NCI-H2196 treated with DMSO at 0.1 percent for 48 hours (cell line): ENCODE results near the gene ZNF287.
"Not testable (repeated sequence)": the region's sequence is repeated elsewhere in the genome, so short reads cannot be mapped to it uniquely, and the experiment has no call there.

ENCODE experiments used
- DNase-seq: peaks from one replicate; lab custom pipeline; 2025; ENCODE audit not compliant: unreplicated experiment; lab: John Stamatoyannopoulos, UW

The ZNF287 gene

GRCh38 chr17:16568541-16569357 lies at the start of gene ZNF287:
Gene ZNF287 (minus strand): TSS chr17:16569204. CDS start chr17:16567731, 1,473 bp downstream.
- peak; percentile 79 for DNase-seq

- no peak for DNase-seq
These were observed 48.6 kb upstream of the ZNF287 start for GRCh38 chr17:16617481-16618060.

- DNase-seq, result no peak
These were observed 30.5 kb upstream of the ZNF287 start for GRCh38 chr17:16599537-16599936.

- DNase-seq, result no peak
These were observed 24.5 kb upstream of the ZNF287 start for GRCh38 chr17:16593356-16594102.

GRCh38 chr17:16589097-16589969 lies 20.3 kb upstream of the ZNF287 start:
- peak; percentile 40 for DNase-seq

GRCh38 chr17:16585796-16586195 lies 16.8 kb upstream of the ZNF287 start:
- DNase-seq, result no peak

- DNase-seq, result peak; percentile 46
These were observed 15.4 kb upstream of the ZNF287 start for GRCh38 chr17:16584273-16584995.

- no peak for DNase-seq
These were observed 14.8 kb upstream of the ZNF287 start for GRCh38 chr17:16583781-16584180.

GRCh38 chr17:16573466-16573865 lies 4.5 kb upstream of the ZNF287 start:
- no peak for DNase-seq

GRCh38 chr17:16569358-16569712 lies 331 bp upstream of the ZNF287 start:
- no peak for DNase-seq

GRCh38 chr17:16552637-16553045 lies 16.4 kb downstream of the ZNF287 start:
- DNase-seq, result no peak

- no peak for DNase-seq
These were observed 16.9 kb downstream of the ZNF287 start for GRCh38 chr17:16551878-16552636.

- DNase-seq, result no peak
These were observed 31.9 kb downstream of the ZNF287 start for GRCh38 chr17:16537130-16537458.

- no peak for DNase-seq
These were observed 34.8 kb downstream of the ZNF287 start for GRCh38 chr17:16534236-16534635.

GRCh38 chr17:16529906-16530305 lies 39.1 kb downstream of the ZNF287 start:
- DNase-seq, result no peak

GRCh38 chr17:16527298-16527697 lies 41.7 kb downstream of the ZNF287 start:
- no peak for DNase-seq

GRCh38 chr17:16525556-16525955 lies 43.4 kb downstream of the ZNF287 start:
- DNase-seq, result not testable (repeated sequence)

- peak; percentile 55 for DNase-seq
These were observed 47.8 kb downstream of the ZNF287 start for GRCh38 chr17:16521070-16521727.

- DNase-seq, result no peak
These were observed 50.0 kb downstream of the ZNF287 start for GRCh38 chr17:16519021-16519420.
